Neural cell (in vitro differentiated cells): ENCODE results near the gene PREPL.

ENCODE experiments used
- EP300 ChIP-seq: fragments of 450-650 bp; conservative IDR thresholded peaks from 2 replicates; pipeline ENCODE4 v1.6.1; 2014; ENCODE audit warnings: antibody characterized with exemption, mild to moderate bottlenecking, moderate library complexity; ENCODE audit not compliant: poor library complexity, severe bottlenecking
- EZH2 ChIP-seq: fragments of 200-600, 300-800 bp; shearing (Covaris generic), sonication (generic); IDR thresholded peaks from 2 replicates; pipeline ENCODE4 v1.6.1; 2014; ENCODE audit warnings: antibody characterized with exemption, low read length, borderline replicate concordance, mild to moderate bottlenecking; ENCODE audit not compliant: insufficient read depth, poor library complexity, severe bottlenecking
- MXI1 ChIP-seq: fragments of 450-650 bp; conservative IDR thresholded peaks from 2 replicates; pipeline ENCODE4 v1.6.1; 2014; ENCODE audit warnings: antibody characterized with exemption, mild to moderate bottlenecking; ENCODE audit not compliant: poor library complexity, severe bottlenecking
- POLR2AphosphoS5 ChIP-seq: IDR thresholded peaks from 2 replicates; pipeline ENCODE4 v1.6.1; 2012
- RAD21 ChIP-seq: fragments of 450-650 bp; conservative IDR thresholded peaks from 2 replicates; pipeline ENCODE4 v1.6.1; 2014; ENCODE audit warnings: antibody characterized with exemption, mild to moderate bottlenecking, moderate library complexity
- REST ChIP-seq: IDR thresholded peaks from 2 replicates; pipeline ENCODE4 v1.6.1; 2012; ENCODE audit warnings: borderline replicate concordance
- TAF1 ChIP-seq: IDR thresholded peaks from 2 replicates; pipeline ENCODE4 v1.6.1; 2012; ENCODE audit warnings: low read depth
- TF ChIP-seq, protein P1 (sequence below): fragments of 450-650 bp; IDR thresholded peaks from 2 replicates; pipeline ENCODE4 v1.5.1; 2014; ENCODE audit warnings: antibody characterized with exemption, mild to moderate bottlenecking, moderate library complexity; ENCODE audit not compliant: poor library complexity, severe bottlenecking

DNA sequence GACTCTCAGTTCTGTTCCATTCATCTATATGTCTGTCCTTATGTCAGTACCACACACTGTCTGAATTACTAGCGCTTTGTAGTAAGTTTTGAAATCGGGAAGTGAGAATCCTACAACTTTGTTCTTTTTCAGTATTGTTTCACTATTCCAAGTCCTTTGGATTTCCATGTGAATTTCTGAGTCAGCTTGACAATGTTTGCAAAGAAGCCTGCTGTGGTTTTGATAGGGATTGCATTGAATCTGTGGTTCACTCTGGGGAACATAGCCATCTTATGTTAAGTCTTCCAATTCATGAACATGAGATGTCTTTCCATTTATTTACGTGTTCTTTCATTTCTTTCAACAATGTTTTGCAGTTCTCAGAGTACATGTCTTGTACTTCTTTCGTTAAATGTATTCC, 71.0 kb downstream of the PREPL start:
- TF ChIP-seq, protein P1, sequence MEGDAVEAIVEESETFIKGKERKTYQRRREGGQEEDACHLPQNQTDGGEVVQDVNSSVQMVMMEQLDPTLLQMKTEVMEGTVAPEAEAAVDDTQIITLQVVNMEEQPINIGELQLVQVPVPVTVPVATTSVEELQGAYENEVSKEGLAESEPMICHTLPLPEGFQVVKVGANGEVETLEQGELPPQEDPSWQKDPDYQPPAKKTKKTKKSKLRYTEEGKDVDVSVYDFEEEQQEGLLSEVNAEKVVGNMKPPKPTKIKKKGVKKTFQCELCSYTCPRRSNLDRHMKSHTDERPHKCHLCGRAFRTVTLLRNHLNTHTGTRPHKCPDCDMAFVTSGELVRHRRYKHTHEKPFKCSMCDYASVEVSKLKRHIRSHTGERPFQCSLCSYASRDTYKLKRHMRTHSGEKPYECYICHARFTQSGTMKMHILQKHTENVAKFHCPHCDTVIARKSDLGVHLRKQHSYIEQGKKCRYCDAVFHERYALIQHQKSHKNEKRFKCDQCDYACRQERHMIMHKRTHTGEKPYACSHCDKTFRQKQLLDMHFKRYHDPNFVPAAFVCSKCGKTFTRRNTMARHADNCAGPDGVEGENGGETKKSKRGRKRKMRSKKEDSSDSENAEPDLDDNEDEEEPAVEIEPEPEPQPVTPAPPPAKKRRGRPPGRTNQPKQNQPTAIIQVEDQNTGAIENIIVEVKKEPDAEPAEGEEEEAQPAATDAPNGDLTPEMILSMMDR = no peak
- TF ChIP-seq POLR2AphosphoS5 (no peak), EP300 (no peak), RAD21 (no peak), TAF1 (no peak), MXI1 (no peak), REST (no peak), EZH2 (no peak)
